PFSK-1 (cell line): ENCODE measurements around the gene RGS7.

Experiments used
- FOXP2 ChIP-seq: optimal IDR thresholded peaks from 2 replicates; pipeline ENCODE3; 2011; ENCODE audit warnings: borderline replicate concordance, control low read depth, inconsistent platforms; ENCODE audit not compliant: insufficient read depth; ENCODE audit errors: extremely low read length, extremely low read depth
- POLR2AphosphoS5 ChIP-seq: IDR thresholded peaks from 2 replicates; pipeline ENCODE4 v1.6.1; 2012; ENCODE audit warnings: low read depth, mild to moderate bottlenecking, control low read depth, low read length, moderate library complexity
- REST ChIP-seq, 2 experiments: IDR thresholded peaks; 2 replicates each; pipeline versions ENCODE4 v1.6.1 to v1.8.0; 2011 to 2012; ENCODE audit warnings: low read depth in 2 of 2, low read length in 2 of 2, control low read depth in 1 of 2, inconsistent platforms in 1 of 2, mild to moderate bottlenecking in 1 of 2, moderate library complexity in 1 of 2; ENCODE audit not compliant: insufficient read depth in 1 of 2
- SIN3A ChIP-seq: IDR thresholded peaks from 2 replicates; pipeline ENCODE4 v1.6.1; 2012; ENCODE audit warnings: mild to moderate bottlenecking, low read length, moderate library complexity, borderline replicate concordance; ENCODE audit not compliant: insufficient read depth
- TAF1 ChIP-seq: IDR thresholded peaks from 2 replicates; pipeline ENCODE4 v1.6.1; 2012; ENCODE audit warnings: low read length, control low read depth, borderline replicate concordance; ENCODE audit not compliant: insufficient read depth

RGS7 gene

GRCh38 chr1:241269116-241269515, 87.9 kb downstream of the RGS7 start:
- no peak for TF ChIP-seq POLR2AphosphoS5
- no peak for TF ChIP-seq TAF1
- TF ChIP-seq REST (IDR thresholded peaks at IDR 0.05; ENCODE audit: insufficient read depth in 1 of 2, low read depth in 2 of 2, low read length in 2 of 2) = no peak
- no peak for TF ChIP-seq FOXP2
- TF ChIP-seq SIN3A = no peak

- TF ChIP-seq REST (IDR thresholded peaks at IDR 0.05; ENCODE audit: insufficient read depth in 1 of 2, low read depth in 2 of 2, low read length in 2 of 2) (no peak), POLR2AphosphoS5 (no peak), SIN3A (no peak), FOXP2 (no peak), TAF1 (no peak)
Measured at GRCh38 chr1:241266121-241266520, 90.9 kb downstream of the RGS7 start.

GRCh38 chr1:241265428-241265827, 91.6 kb downstream of the RGS7 start:
- no peak for TF ChIP-seq FOXP2
- TF ChIP-seq SIN3A = no peak
- no peak for TF ChIP-seq REST (IDR thresholded peaks at IDR 0.05; ENCODE audit: insufficient read depth in 1 of 2, low read depth in 2 of 2, low read length in 2 of 2)
- no peak for TF ChIP-seq POLR2AphosphoS5
- no peak for TF ChIP-seq TAF1

GRCh38 chr1:241263346-241263745, 93.7 kb downstream of the RGS7 start:
- TF ChIP-seq TAF1 = no peak
- TF ChIP-seq SIN3A = no peak
- no peak for TF ChIP-seq REST (IDR thresholded peaks at IDR 0.05; ENCODE audit: insufficient read depth in 1 of 2, low read depth in 2 of 2, low read length in 2 of 2)
- no peak for TF ChIP-seq POLR2AphosphoS5
- TF ChIP-seq FOXP2 = no peak

GRCh38 chr1:241253471-241253870, 103.5 kb downstream of the RGS7 start:
- no peak for TF ChIP-seq FOXP2
- TF ChIP-seq TAF1 = no peak
- TF ChIP-seq POLR2AphosphoS5 = no peak
- TF ChIP-seq REST (IDR thresholded peaks at IDR 0.05; ENCODE audit: insufficient read depth in 1 of 2, low read depth in 2 of 2, low read length in 2 of 2) = no peak
- TF ChIP-seq SIN3A = no peak
